GM20000 (cell line): Measurements from ENCODE around the gene PTGFRN.

Experiments used
- DNase-seq: peaks from one replicate; pipeline ENCODE4 v3.0.0; 2012; ENCODE audit warnings: low spot score
- CTCF ChIP-seq: IDR thresholded peaks from 2 replicates; pipeline ENCODE4 v1.5.1; 2012; ENCODE audit warnings: mild to moderate bottlenecking, control low read depth; ENCODE audit errors: extremely low read depth, missing control alignments

PTGFRN gene

DNA sequence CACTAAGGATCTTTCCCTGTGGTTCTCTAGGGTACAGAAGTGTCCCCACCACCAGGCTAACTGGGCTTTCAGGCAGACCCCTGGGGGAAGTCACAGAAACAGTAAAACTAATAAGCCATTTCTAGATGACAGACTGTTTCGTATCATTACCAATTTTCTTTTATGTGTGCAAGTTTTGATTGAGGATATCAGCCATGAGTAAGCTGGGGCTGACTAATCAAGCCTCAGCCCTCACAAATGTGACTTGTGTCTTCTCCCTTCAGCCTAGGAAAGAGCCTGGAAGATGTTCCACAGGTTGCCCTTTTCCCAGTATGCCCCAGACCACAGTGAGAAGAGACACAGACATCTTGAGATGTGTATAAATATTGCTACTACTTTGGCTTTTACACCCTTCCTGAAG is 10.5 kb downstream of the PTGFRN start:
- no peak for TF ChIP-seq CTCF
- DNase-seq = no peak

DNA sequence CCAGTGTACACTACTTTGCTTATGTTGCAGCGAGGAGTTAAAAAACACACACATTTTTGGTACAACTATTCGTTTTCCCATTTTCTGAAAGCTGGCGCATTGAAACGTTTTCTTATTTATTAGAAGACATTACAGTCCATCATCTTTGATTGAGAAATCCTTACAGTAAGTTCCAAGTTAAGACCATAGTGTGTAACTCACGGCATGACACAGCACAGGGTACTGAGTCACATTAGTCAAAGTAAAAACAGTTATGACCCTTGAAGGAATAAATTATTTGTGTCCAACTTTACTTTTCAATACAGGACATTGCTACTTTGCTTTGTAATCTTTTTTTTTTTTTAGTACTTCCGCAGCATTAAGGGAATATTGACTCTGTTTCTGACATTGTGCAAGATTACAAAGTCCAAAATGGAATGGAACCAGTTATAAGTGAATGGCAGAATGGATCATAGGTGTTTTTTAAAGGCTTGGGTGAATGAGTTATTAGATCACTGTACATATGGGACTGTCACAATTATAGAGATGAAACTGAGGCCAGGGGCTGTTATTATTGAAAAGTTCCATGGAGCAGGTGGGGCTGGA is 11.7 kb downstream of the PTGFRN start:
- no peak for TF ChIP-seq CTCF
- no peak for DNase-seq

- DNase-seq = no peak
- TF ChIP-seq CTCF = no peak
Observed at GRCh38 chr1:116921937-116922336, 12.2 kb downstream of the PTGFRN start.

- DNase-seq = no peak
Observed at GRCh38 chr1:116923421-116923820, 13.7 kb downstream of the PTGFRN start.

DNA sequence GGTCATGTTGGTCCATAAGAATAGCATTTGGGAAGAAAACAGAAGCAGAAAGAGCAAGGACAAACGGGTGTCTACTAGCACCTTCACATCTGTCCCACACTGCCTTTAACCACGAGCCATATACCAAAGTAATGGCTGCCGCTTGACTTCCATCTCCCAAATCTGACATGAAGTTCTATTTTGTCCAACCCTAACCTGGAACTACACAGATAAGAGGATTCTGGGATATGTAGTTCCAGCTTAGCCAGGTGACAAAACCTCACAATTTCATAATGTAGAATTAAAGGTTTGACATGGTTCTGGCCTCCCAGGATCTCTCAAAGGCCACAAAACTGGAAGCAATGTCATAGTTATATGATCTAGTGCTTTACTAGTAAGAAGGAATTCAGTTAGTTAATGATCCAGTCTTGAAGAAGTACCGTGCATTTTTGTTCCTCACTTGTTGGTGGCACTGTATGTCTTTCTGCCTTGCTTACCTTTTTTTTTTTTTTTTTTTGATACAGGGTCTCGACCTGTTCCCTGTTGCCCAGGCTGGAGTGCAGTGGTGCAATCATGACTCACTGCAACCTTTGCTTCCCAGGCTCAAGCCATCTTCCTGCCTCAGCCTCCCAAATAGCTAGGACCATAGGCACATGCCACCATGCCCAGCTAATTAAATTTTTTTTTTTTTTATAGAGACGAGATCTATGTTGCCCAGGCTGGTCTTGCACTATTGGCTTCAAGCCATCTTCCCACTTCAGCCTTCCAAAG is 17.5 kb downstream of the PTGFRN start:
- no peak for DNase-seq
- TF ChIP-seq CTCF = no peak

More at GRCh38 chr1:116923421-116923820, 13.7 kb downstream of the PTGFRN start:
- no peak for TF ChIP-seq CTCF

GRCh38 chr1:116929961-116930592 is 20.4 kb downstream of the PTGFRN start:
- no peak for DNase-seq
- TF ChIP-seq CTCF = no peak
